ENCODE results near the gene KATNBL1.

- TF ChIP-seq CTCF (IDR thresholded peaks at IDR 0.05) (no peak), POLR2A (IDR thresholded peaks at IDR 0.05) (no peak)
These were observed 90.6 kb downstream of the KATNBL1 start for GRCh38 chr15:34119291-34119690.

Data from vagina (tissue), 2 donors.